Mesenchymal stem cell (in vitro differentiated cells and primary cell): ENCODE data around the gene GRIK4.

ENCODE experiments used
- DNase-seq: peaks from one replicate; pipeline ENCODE4 v3.0.0-alpha.2; 2013
- H2AFZ ChIP-seq: one replicate; pipeline ENCODE4 v1.6.1; 2013; ENCODE audit warnings: low read depth, mild to moderate bottlenecking, control low read depth, inconsistent platforms, low read length, moderate library complexity
- H2AK5ac ChIP-seq: 2 replicates; pipeline ENCODE4 v1.6.1; 2013; ENCODE audit warnings: low read length, moderate library complexity, mild to moderate bottlenecking, inconsistent platforms; ENCODE audit not compliant: severe bottlenecking
- H2BK120ac ChIP-seq: one replicate; pipeline ENCODE4 v1.6.1; 2013; ENCODE audit warnings: low read depth, mild to moderate bottlenecking, inconsistent platforms, low read length, moderate library complexity
- H2BK12ac ChIP-seq, 2 experiments: one replicate each; pipeline ENCODE4 v1.6.1; 2013; ENCODE audit warnings: inconsistent platforms in 2 of 2, low read length in 2 of 2, mild to moderate bottlenecking in 2 of 2, moderate library complexity in 2 of 2, control low read depth in 1 of 2
- H2BK15ac ChIP-seq: one replicate; pipeline ENCODE4 v1.6.1; 2013; ENCODE audit warnings: mild to moderate bottlenecking, low read depth, inconsistent platforms; ENCODE audit not compliant: poor library complexity, severe bottlenecking
- H2BK5ac ChIP-seq: 2 replicates; pipeline ENCODE4 v1.6.1; 2013; ENCODE audit warnings: low read depth, mild to moderate bottlenecking, low read length, control low read depth, inconsistent platforms; ENCODE audit not compliant: poor library complexity, severe bottlenecking
- H3K14ac ChIP-seq, 2 experiments: one replicate each; pipeline ENCODE4 v1.6.1; 2013; ENCODE audit warnings: inconsistent platforms in 2 of 2, low read length in 2 of 2, control low read depth in 1 of 2, mild to moderate bottlenecking in 1 of 2, moderate library complexity in 1 of 2
- H3K18ac ChIP-seq, 2 experiments: one replicate each; pipeline ENCODE4 v1.6.1; 2013; ENCODE audit warnings: inconsistent platforms in 2 of 2, low read length in 2 of 2, control low read depth in 1 of 2, low read depth in 1 of 2, mild to moderate bottlenecking in 1 of 2
- H3K23ac ChIP-seq, 2 experiments: one replicate each; pipeline ENCODE4 v1.6.1; 2013; ENCODE audit warnings: inconsistent platforms in 2 of 2, low read length in 2 of 2, mild to moderate bottlenecking in 2 of 2, moderate library complexity in 2 of 2, control low read depth in 1 of 2
- H3K27ac ChIP-seq: 2 replicates; pipeline ENCODE4 v1.5.1; 2013; ENCODE audit warnings: mild to moderate bottlenecking, moderate library complexity, low read length, control low read depth, inconsistent platforms; ENCODE audit not compliant: poor library complexity, severe bottlenecking
- H3K27me3 ChIP-seq, 2 experiments: 2 replicates each; pipeline versions ENCODE4 v1.6.1 to v1.7.0; 2013; ENCODE audit warnings: low read length in 2 of 2, mild to moderate bottlenecking in 2 of 2, moderate library complexity in 2 of 2, control low read depth in 1 of 2, inconsistent platforms in 1 of 2; ENCODE audit not compliant: control insufficient read depth in 1 of 2, insufficient read depth in 1 of 2
- H3K36me3 ChIP-seq, 2 experiments: 2 replicates each; pipeline versions ENCODE4 v1.6.1 to v1.7.0; 2013; ENCODE audit warnings: low read length in 2 of 2, control low read depth in 1 of 2, inconsistent platforms in 1 of 2, low read depth in 1 of 2, mild to moderate bottlenecking in 1 of 2; ENCODE audit not compliant: insufficient read depth in 2 of 2, control insufficient read depth in 1 of 2
- H3K4ac ChIP-seq, 2 experiments: one replicate each; pipeline ENCODE4 v1.6.1; 2013; ENCODE audit warnings: inconsistent platforms in 2 of 2, low read length in 2 of 2, mild to moderate bottlenecking in 2 of 2, moderate library complexity in 2 of 2, control low read depth in 1 of 2, low read depth in 1 of 2
- H3K4me1 ChIP-seq: 2 replicates; pipeline ENCODE4 v1.6.1; 2013; ENCODE audit warnings: low read depth, low read length, control low read depth; ENCODE audit not compliant: control insufficient read depth, insufficient read depth
- H3K4me2 ChIP-seq: 2 replicates; pipeline ENCODE4 v1.6.1; 2013; ENCODE audit warnings: low read length, mild to moderate bottlenecking, inconsistent platforms; ENCODE audit not compliant: poor library complexity, severe bottlenecking
- H3K4me3 ChIP-seq, 2 experiments: 2 replicates each; pipeline versions ENCODE4 v1.5.1 to v1.7.0; 2013; ENCODE audit warnings: low read length in 2 of 2, mild to moderate bottlenecking in 2 of 2, control low read depth in 1 of 2, low read depth in 1 of 2; ENCODE audit not compliant: insufficient read depth in 1 of 2
- H3K79me1 ChIP-seq: replicated peaks from 2 replicates; pipeline ENCODE4 v1.6.1; 2013; ENCODE audit warnings: mild to moderate bottlenecking, control low read depth, low read length, inconsistent platforms; ENCODE audit not compliant: poor library complexity, severe bottlenecking
- H3K9ac ChIP-seq: 2 replicates; pipeline ENCODE4 v1.7.0; 2013; ENCODE audit warnings: mild to moderate bottlenecking, low read length, moderate library complexity
- H3K9me3 ChIP-seq: 2 replicates; pipeline ENCODE4 v1.7.0; 2013; ENCODE audit warnings: mild to moderate bottlenecking, low read length; ENCODE audit not compliant: control insufficient read depth
- H4K8ac ChIP-seq: one replicate; pipeline ENCODE4 v1.6.1; 2013; ENCODE audit warnings: inconsistent platforms, mild to moderate bottlenecking, low read length, moderate library complexity
- H4K91ac ChIP-seq: one replicate; pipeline ENCODE4 v1.6.1; 2013; ENCODE audit warnings: mild to moderate bottlenecking, low read length, inconsistent platforms
- WGBS: methylation state at CpG from one replicate; pipeline ENCODE4 v1.1.7; 2013; ENCODE audit warnings: mixed read lengths; 5-methylcytosine and 5-hydroxymethylcytosine counted together

GRIK4 gene

DNA sequence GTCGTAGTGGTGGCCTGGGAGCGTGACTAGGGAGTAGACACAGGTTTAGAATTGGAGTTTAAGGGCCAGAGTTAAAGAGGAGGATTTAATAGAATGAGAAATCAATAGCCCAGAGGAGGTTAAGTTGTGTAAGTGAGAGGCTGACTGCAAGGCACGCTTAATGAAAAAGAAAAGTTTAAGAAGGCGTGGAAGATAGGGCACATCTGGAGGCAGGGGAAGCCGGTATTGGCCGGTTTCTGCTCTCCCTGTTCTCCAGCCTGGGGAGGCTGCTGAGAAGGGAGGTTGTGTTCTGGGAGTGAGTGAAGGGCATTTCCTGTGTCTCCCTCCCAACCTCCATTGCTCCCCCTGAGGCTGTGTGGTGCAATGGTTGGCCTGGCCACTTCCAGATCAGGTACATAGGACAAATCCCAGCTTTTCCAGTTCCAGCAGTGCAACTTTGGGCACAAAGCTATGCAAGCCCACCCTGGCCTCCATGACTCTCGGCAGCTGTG lies 6.3 kb downstream of the GRIK4 start:
- peak overlapping the region; percentile 31 for H2AK5ac ChIP-seq
- H2BK120ac ChIP-seq, result peak overlapping the region; percentile 29
- H3K79me1 ChIP-seq, result no peaks in the 10 kb centered on the region
- DNase-seq, result no peak
- H3K27ac ChIP-seq, result no peak overlapping the region
- H3K4me1 ChIP-seq, result peaks cover 14% of the 10 kb centered on the region
- no peak overlapping the region for H3K4me2 ChIP-seq
- peak overlapping the region; percentile 67 for H4K91ac ChIP-seq
- no peak overlapping the region for H2BK15ac ChIP-seq
- peak overlapping the region in 1 of 2 experiments; percentile 33 for H3K4me3 ChIP-seq
- H4K8ac ChIP-seq, result peak overlapping the region; percentile 64
- H2BK5ac ChIP-seq, result no peak overlapping the region
- H3K36me3 ChIP-seq, result no peaks in the 10 kb centered on the region
- no peaks in the 10 kb centered on the region for H3K9me3 ChIP-seq
- H3K9ac ChIP-seq, result no peak overlapping the region
- peak overlapping the region; percentile 33 to 80 for H2BK12ac ChIP-seq
- H3K18ac ChIP-seq, result peak overlapping the region; percentile 57 to 81
- peak overlapping the region in 1 of 2 experiments; percentile 50 for H3K14ac ChIP-seq
- H3K27me3 ChIP-seq, result peaks cover 0 to 81% of the 10 kb centered on the region in 2 experiments
- no peak overlapping the region for H3K4ac ChIP-seq
- 75% methylated on average over 7 of the region's 7 CpGs for WGBS
- no peak overlapping the region for H2AFZ ChIP-seq
- no peak overlapping the region for H3K23ac ChIP-seq

GRCh38 chr11:120518356-120518755 lies 6.8 kb downstream of the GRIK4 start:
- Histone ChIP-seq H3K14ac (no peak overlapping the region), H3K4me2 (no peak overlapping the region), H3K9ac (no peak overlapping the region), H3K9me3 (no peaks in the 10 kb centered on the region), H3K4ac (no peak overlapping the region), H3K27ac (no peak overlapping the region), H2BK5ac (no peak overlapping the region), H2AFZ (no peak overlapping the region), H4K91ac (peak overlapping the region; percentile 67), H3K27me3 (peaks cover 4 to 81% of the 10 kb centered on the region in 2 experiments), H3K36me3 (no peaks in the 10 kb centered on the region), H3K79me1 (no peaks in the 10 kb centered on the region), H2BK120ac (no peak overlapping the region), H2AK5ac (no peak overlapping the region), H2BK12ac (peak overlapping the region in 1 of 2 experiments; percentile 80), H4K8ac (peak overlapping the region; percentile 64), H2BK15ac (no peak overlapping the region), H3K23ac (no peak overlapping the region), H3K4me3 (no peak overlapping the region), H3K4me1 (peaks cover 17% of the 10 kb centered on the region), H3K18ac (peak overlapping the region in 1 of 2 experiments; percentile 81)
- no peak for DNase-seq
- 97% methylated on average over 7 of the region's 7 CpGs for WGBS

- Histone ChIP-seq H2AFZ (no peak overlapping the region), H3K14ac (no peak overlapping the region), H2BK5ac (no peak overlapping the region), H3K27ac (no peak overlapping the region), H3K18ac (no peak overlapping the region), H2AK5ac (no peak overlapping the region), H3K23ac (no peak overlapping the region), H3K4ac (no peak overlapping the region), H3K4me1 (peaks cover 20% of the 10 kb centered on the region), H3K79me1 (no peaks in the 10 kb centered on the region), H2BK15ac (no peak overlapping the region), H3K27me3 (peaks cover 9 to 79% of the 10 kb centered on the region in 2 experiments), H2BK120ac (no peak overlapping the region), H3K36me3 (no peaks in the 10 kb centered on the region), H3K4me3 (no peak overlapping the region), H2BK12ac (no peak overlapping the region), H4K91ac (no peak overlapping the region), H3K9ac (no peak overlapping the region), H3K9me3 (no peaks in the 10 kb centered on the region), H4K8ac (no peak overlapping the region), H3K4me2 (no peak overlapping the region)
- WGBS, result 98% methylated on average over 2 of the region's 3 CpGs
- DNase-seq, result no peak
Observed at GRCh38 chr11:120519474-120519873, 7.9 kb downstream of the GRIK4 start.

GRCh38 chr11:120520091-120520822 lies 8.7 kb downstream of the GRIK4 start:
- Histone ChIP-seq H3K4ac (no peak overlapping the region), H3K27ac (no peak overlapping the region), H2AFZ (no peak overlapping the region), H3K27me3 (peaks cover 17 to 79% of the 10 kb centered on the region in 2 experiments), H2BK120ac (no peak overlapping the region), H3K14ac (no peak overlapping the region), H3K4me2 (no peak overlapping the region), H2AK5ac (no peak overlapping the region), H2BK5ac (no peak overlapping the region), H3K36me3 (no peaks in the 10 kb centered on the region), H4K8ac (no peak overlapping the region), H3K79me1 (no peaks in the 10 kb centered on the region), H3K9me3 (no peaks in the 10 kb centered on the region), H3K23ac (no peak overlapping the region), H4K91ac (no peak overlapping the region), H3K4me3 (no peak overlapping the region), H3K4me1 (peaks cover 20% of the 10 kb centered on the region), H2BK15ac (no peak overlapping the region), H3K18ac (no peak overlapping the region), H3K9ac (no peak overlapping the region), H2BK12ac (no peak overlapping the region)
- 97% methylated on average over 16 of the region's 16 CpGs for WGBS
- DNase-seq, result no peak
